HG02943 (cell line): ENCODE measurements around the gene EPN1.

Source experiments
- ATAC-seq: cut with Tn5 transposase; IDR thresholded peaks from one replicate; pipeline ENCODE4 v1.9.1; 2021; ENCODE audit warnings: mild to moderate bottlenecking, low read depth, moderate library complexity; ENCODE audit not compliant: unreplicated experiment

Gene EPN1

GRCh38 chr19:55645512-55645881, 29.5 kb upstream of the EPN1 start:
- no peak for ATAC-seq

DNA sequence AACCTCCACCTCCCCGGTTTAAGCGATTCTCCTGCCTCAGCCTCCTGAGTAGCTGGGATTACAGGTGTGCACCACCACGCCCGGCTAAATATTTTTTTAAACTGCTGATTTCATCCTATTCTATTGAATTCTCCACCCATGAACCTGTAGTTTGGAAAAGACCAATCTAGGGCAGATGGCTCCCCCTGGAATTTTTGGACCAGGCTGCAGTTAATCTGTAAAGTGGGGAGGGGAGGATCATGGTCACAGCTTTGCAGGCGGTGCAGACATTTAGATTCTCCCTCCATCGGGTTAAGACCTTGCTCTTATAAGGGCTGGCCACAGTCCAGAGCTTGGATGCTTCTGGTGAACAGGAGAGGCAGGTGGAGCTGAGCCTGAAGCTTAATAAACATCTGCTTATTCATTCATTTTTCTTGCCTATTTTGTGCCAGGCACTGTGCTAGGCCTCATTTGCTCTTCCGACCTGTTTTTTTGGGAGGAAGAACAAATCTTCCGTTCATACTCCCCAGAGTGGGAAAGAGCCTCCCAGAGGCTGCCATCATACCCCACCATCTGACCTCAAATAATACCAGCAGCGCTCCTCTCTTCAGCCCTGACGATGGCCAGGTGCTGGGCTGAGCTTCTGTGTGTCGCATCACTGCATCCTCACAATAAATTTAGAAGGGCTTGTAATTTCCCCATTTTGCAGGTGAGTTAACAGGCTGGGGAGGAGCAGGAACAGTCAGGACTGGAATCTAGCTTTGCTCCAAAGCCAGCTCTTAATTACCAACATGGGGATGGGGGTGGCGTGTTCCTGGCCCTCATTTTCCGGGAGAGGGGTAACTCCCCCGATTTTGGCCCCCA, 27.9 kb upstream of the EPN1 start:
- ATAC-seq: no peak

- no peak for ATAC-seq
These were observed 27.1 kb upstream of the EPN1 start, which contains the start of gene CCDC106 for GRCh38 chr19:55647732-55648584. Gene CCDC106 (plus strand): TSS chr19:55648212. CDS start chr19:55649047, 835 bp downstream.

DNA sequence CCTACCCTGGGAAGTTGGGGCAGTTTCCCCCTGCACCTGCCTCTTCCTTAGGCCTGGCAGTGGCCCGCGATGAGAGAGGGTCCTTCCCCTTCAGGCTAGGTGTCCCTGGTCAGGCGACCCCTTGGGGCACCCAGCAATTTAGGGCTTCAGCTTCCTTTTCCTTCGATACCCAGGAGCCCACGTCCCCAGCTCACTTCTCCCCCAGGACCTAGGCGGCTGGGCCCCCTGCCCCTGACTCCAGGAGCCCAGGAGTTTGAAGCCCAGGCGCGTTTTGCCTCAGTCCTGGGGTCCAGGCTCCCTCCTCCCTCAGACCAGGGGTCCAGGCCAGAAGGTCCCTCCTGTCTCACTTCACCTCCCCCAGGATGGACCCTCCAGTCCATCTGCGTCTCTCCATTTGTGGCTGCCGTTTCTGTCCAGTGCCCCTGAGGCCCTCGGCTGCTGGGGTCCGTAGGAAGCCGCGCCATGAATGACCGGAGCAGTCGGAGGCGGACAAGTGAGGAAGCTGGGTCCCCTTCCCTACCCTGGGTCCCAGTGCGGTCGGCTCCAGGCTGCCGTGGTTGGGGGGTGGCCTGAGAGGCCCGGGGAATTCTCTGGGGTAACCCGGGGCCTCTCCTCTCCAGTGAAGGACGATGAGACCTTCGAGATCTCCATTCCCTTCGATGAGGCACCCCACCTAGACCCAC, 26.3 kb upstream of the EPN1 start:
- ATAC-seq: no peak

- no peak for ATAC-seq
These were observed 25.5 kb upstream of the EPN1 start for GRCh38 chr19:55649268-55650125.

- ATAC-seq: no peak
These were observed 24.9 kb upstream of the EPN1 start for GRCh38 chr19:55650126-55650557.

GRCh38 chr19:55650602-55651230, 24.3 kb upstream of the EPN1 start:
- ATAC-seq: no peak

GRCh38 chr19:55651236-55651635, 23.8 kb upstream of the EPN1 start:
- no peak for ATAC-seq

DNA sequence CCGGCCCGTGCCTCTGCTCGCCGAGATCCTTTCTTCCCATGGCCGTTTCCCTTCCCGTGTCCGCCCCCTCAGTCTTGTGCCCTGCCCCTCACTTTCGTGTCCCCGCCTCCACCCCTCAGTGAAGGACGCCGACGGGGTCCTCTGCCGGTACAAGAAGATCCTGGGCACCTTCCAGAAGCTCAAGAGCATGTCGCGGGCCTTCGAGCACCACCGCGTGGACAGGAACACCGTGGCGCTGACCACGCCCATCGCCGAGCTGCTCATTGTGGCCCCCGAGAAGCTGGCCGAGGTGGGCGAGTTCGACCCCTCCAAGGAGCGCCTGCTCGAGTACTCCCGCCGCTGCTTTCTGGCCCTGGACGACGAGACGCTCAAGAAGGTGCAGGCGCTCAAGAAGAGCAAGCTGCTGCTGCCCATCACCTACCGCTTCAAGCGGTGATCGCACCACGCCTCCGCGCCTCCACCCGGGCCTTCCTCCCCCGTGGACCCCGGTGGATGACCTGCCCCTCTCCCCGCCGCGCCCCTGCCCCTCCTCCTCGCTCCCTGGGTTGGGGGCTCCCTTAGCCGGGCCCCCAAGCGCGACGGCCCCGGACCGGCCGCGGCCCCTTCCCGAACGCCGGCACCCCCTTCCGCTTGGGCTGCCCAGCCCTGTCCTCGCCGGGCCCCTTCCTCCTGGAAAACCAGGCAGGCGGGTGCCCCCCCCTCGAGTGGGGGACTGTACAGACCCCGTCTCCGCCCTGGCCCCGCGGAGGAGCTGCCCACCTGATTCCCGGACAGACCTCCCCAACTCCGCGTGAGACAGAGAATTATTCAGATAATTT, 22.5 kb upstream of the EPN1 start:
- no peak for ATAC-seq

DNA sequence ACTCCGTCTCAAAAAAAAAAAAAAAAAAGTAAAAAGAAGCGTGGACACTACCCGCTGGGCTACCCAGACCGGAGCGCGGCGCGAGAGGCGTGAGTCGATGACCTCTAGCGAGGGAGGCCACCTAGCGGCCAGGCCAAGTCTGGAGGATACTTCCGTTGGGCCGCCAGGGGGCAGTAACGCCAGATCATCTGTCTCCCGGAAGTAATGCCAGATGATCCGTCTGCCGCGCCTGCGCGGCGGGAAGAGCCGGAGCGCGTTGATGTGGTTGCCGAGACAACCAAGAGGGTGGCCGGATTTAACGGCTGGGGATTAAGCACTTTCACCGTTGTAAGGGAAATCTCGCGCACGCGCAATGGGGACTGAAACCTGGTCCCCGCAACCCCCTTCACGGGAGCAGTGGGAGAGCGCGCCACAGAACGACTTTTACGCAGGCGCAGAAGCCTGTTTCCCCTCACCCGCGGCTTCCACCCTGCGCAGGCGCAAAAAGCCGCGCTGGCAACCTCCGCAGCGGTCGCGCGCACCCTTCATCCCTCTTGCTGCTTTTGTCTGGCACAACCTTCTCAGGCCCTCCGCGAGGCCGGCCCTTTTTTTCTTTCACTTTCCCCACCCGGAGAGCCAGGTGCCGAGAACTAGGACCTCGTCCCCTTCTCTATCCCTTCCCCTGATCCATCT, 21.2 kb upstream of the EPN1 start:
- peak; percentile 39 for ATAC-seq

DNA sequence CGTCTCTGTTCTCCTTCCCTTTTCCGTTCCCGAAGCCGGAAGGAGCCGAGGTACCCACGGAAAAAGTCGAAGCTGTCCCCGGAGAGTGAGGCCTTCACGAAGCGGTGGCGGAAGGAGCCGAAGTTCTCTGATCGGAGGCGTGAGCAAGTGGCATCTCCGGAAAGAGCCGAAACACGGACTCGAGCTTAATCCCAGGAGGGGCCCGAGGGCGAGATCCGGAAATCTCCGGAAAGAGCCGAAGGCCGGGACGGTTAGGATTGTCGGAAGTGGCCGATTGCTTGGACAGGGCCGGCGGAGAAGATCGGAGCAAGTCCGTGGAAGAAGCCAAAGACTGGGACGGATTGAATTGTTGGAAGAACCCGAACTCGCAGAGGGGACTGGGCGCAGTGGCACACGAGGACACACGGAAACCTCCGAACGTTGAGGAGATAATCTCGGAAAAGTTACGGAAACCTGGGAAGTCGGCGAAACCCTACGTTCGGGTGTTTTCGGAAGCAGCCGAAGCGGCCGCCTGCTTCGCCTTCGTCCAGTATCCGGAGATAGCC, 20.6 kb upstream of the EPN1 start:
- peak; percentile 64 for ATAC-seq

GRCh38 chr19:55654868-55655647, 20.0 kb upstream of the EPN1 start, which contains the start of gene U2AF2:
Gene U2AF2 (plus strand): TSS chr19:55655035. CDS start chr19:55655105, 70 bp downstream.
- ATAC-seq: peak; percentile 30

- no peak for ATAC-seq
These were observed 19.4 kb upstream of the EPN1 start for GRCh38 chr19:55655648-55656040.

DNA sequence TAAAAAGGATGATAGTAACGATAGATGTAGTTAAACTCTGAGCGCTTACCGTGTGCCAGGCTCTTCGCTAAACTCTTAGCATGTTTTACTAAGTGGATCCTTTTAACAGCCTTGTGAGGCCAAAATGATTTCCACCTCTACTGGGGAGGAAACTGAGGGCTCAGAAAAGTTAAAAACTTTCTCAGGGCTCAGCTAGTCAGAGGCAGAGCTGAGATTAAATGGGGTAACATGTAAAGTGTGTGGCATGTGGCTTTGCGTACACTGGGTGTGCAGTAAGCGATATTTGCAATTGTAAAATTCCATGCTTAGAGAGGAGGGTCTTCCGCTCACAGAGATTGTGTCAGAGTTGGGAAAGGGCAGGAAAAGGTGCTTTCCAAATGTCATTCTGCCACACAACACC, 18.5 kb upstream of the EPN1 start:
- ATAC-seq: no peak

DNA sequence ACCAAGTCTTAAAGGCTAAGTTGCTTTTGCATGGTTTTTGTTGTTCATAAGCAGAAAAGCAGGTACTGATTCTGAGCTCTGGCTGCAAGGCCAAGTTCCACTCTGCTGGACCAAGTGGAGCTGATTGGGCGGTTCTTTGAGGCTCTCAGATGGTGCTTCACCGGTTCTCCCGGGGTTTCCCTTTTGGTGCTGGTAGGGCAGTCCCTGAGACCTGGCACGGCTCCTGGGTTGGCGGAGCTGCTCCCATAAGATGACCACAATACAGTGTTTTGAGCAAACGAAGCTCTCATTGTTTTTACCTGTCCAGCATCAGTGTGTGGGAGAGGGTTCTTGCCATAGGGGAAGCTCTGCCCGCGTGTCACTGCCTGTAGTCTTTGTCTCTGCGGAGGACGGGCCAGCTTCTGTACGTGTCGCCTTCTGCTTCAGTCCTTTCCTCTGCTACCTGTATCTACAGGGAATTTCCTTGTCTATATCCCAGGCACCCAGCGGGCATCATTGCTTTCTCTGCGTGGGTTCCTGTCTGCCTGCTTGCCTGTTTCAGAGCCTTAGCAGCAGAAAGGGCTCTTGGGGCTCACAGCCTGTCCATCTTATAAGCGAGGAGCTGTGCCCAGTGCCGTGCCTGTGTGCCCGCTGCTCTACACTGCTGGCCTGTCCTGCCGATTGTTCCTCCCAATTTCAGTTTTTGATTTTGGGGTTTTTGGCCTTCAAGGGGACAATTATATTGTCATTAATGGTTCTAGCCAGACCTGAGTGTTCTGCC, 17.9 kb upstream of the EPN1 start:
- ATAC-seq: no peak

DNA sequence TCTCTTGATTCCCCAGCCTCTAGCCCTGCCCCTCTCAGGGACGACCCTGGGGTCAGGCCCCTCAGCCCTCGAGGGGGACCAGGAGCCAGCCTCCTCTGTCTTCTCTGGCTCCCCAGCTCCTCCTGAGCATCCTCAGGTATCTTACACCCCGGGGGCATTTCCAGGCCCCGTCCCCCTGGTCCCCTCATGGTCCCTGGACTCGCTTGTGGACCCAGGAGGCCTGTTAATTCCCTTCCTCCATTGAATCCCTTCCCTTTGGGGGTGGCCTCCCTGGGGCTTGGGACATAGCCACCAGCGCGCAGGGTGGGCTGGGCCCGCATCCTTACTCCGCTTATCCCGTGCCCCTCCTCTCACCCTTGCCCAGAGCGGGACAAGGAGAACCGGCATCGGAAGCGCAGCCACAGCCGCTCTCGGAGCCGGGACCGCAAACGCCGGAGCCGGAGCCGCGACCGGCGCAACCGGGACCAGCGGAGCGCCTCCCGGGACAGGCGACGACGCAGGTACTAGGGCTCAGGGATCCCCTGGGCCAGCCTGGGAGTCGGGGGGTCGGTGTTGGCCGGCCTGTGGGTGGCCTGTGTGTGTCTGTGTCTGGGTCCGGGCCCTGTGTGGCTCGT, 16.1 kb upstream of the EPN1 start:
- no peak for ATAC-seq
